Stimulated activated CD8-positive, alpha-beta memory T cell treated with anti-CD3 and anti-CD28 coated beads, Interleukin-12 subunit alpha, Interleukin-12 subunit beta, amount 100 ng/mL, for 1 hour (primary cell): ENCODE results near the gene NUP98.
"Not testable (repeated sequence)": the region's sequence is repeated elsewhere in the genome, so short reads cannot be mapped to it uniquely, and the experiment has no call there.

Experiments
- DNase-seq: peaks from one replicate; pipeline ENCODE4 v3.0.0-alpha.2; 2020; ENCODE audit warnings: low read depth

The NUP98 gene

DNA sequence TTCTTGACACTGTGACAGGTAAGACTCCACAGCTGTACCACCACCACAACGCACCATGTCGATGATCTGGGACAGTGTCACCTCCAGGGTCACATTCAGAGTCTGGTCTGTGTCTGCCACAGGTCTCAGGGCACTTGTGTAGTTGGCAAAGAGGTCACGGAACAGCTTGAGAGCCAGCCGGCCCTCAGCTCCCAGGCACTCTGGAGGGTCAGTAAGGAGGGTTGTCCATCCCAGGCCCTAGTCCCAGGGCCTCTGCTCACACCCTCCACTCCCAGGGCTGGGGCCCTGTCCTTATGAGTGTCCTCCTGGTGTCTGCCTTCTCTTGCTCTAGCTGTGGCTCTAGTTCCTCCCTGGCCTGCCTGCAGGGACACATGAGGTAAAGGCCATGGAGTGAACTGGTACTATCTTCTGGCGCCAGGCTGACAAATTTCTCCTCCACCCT is 127.6 kb downstream of the NUP98 start:
- no peak for DNase-seq

DNA sequence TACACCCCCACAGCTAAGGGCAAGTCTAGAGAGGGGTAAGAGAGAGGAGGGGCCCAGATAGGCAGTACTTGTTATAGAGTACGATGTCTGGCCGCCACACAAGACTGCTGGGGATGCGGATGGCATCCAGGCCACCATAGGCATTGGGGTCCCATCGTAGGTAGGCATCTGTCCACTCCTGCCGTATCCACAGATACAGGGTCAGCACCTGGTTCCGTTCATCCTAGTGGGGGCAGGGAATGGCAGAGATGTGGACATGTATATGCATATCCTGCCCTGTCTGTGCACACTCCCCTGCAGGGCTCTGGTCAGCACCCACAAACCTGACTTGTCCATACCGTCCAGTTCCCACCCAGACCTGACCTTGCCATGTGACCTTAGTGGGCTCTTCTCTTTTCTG is 128.2 kb downstream of the NUP98 start:
- no peak for DNase-seq

- no peak for DNase-seq
These were observed 130.0 kb downstream of the NUP98 start for GRCh38 chr11:3667149-3668035.

DNA sequence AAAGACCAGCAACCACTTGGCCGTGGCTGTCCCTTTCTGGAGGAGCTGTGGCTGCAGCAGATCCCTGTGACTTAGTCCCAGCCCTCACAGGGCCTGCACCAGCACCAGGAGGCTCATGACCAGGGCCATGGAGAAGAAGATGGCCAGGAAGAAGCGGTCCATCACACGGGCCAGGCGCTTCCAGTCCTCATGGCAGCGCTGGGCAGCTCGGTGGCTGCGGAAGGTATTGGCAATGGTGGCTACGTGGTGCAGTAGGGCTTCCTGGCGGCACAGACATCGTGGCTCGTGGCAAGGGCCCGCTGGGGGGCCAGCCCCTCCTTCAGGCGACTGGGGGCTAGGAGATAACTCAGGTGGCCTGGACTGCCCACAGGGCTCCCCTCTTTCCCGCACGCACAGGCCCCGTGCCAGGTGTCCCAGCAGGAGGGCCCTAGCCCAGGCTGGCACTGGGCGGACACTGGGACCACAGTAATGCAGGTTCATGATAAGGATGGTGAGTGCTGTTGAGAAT is 131.3 kb downstream of the NUP98 start:
- no peak for DNase-seq

DNA sequence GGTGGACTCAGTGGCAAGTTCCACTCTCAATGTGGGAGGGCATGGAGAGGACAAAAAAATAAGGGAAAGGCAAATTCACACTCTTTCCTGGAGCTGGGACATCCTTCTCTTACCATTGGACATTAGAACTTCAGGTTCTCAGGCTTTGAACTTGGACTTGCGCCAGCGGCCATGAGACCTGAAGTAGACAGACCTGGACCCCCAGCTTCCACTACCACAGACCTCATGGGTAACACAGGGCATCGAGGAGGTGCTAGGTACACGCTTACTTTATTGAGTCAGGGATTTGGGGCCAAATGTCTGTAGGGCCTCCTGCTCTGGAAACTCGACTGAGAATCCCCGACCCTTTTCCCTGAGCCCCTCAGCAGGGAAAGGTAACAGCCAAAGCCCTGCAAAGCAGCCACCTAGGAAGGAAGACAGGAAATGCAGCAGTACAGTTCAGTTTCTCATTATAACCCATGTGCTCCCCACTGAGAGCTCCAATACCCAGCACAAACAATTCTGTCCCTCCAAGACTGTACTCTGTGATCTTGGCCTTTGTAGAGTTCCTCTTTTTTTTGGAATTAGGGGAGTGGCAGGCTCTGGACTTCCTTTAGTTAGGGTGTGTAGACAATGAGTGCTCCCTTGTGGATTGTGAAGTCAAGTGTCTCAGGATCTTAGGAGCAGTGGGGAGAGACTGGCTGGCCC is 131.9 kb downstream of the NUP98 start:
- DNase-seq: no peak

DNA sequence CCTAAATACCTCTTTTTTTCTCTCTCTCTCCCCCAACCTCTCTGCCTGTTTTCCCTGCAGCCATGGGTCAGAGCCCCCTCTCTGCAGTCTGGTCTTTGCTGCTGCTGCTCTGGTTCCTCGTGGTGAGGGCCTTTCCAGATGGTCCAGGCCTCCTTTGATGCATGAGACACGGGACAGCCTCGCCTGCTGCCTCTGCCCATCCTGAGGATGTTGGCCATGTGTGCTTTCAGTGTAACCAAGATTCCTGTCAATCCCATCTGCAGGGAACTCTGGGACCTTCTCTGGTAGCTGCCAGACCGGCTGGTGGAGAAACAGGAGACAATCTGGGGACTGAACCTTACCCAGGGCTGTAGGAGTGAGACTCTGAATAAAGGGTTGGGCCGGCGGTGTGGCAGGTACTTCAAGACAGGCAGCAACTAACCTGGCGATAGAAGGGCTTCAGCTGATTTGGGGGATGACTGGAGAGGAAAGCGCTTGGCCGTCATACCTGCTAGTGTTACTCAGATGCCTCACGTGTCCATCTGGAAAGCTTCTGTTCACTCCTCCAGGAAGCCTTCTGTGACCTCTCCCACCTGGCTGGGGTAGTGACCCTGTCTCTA is 133.2 kb downstream of the NUP98 start:
- no peak for DNase-seq

- DNase-seq: no peak
These were observed 134.5 kb downstream of the NUP98 start for GRCh38 chr11:3662856-3663255.

- DNase-seq: no peak
These were observed 136.4 kb downstream of the NUP98 start for GRCh38 chr11:3660960-3661359.

DNA sequence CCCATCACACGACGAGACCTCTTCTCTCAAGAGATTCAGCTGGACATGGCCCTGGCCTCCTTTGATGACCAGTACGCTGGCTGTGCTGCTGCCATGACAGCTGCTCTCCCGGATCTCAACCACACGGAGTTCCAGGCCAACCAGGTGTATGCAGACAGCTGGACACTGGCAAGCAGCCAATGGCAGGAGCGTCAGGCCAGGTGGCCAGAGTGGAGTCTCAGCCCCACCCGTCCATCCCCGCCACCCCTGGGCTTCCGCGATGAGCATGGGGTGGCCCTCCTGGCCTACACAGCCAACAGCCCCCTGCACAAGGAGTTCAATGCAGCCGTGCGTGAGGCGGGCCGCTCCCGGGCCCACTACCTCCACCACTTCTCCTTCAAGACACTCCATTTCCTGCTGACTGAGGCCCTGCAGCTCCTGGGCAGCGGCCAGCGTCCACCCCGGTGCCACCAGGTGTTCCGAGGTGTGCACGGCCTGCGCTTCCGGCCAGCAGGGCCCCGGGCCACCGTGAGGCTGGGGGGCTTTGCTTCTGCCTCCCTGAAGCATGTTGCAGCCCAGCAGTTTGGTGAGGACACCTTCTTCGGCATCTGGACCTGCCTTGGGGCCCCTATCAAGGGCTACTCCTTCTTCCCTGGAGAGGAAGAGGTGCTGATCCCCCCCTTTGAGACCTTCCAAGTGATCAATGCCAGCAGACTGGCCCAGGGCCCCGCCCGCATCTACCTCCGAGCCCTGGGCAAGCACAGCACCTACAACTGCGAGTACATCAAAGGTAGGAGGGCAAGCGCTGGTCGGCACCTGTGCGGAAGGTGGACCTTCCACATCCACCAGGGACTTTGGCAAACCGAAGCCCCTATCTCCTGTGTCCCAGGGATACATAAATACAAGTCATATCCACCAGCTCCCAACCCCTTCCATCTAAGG is 137.5 kb downstream of the NUP98 start:
- no peak for DNase-seq

DNA sequence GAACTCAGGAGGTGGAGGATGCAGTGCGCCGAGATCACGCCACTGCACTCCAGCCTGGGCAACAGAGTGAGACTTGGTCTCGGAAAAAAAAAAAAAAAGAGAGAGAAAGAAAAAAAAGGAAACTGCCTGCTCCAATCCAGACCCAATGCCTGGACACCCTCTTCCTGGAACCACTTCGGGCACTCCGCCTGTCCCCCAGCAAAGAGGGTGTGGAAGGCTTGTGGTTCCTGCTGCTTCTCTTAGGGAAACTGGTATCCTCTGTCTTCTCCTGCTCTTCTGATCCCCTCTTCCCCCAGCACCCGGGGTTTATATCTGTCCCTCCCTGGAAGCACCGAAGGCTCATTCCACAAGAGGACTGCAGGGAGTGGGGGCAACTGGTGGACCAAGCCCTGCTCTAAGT is 139.1 kb downstream of the NUP98 start:
- no peak for DNase-seq

DNA sequence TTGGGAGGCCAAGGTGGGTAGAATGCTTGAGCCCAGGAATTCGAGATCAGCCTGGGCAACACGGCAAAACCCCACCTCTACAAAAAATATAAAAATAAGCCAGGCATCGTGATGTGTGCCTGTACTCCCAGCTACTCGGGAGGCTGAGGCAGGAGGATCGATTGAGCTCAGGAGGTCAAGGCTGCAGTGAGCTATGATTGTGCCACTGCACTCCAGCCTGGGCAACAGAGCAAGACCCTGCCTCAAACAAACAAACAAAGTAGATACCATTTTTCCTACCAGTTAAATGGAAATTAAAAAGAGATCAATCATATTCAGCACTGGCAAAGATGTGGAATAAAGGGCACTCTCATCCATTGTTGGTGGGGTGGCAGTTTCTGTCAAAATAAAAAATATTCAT is 140.0 kb downstream of the NUP98 start:
- DNase-seq: not testable (repeated sequence)

DNA sequence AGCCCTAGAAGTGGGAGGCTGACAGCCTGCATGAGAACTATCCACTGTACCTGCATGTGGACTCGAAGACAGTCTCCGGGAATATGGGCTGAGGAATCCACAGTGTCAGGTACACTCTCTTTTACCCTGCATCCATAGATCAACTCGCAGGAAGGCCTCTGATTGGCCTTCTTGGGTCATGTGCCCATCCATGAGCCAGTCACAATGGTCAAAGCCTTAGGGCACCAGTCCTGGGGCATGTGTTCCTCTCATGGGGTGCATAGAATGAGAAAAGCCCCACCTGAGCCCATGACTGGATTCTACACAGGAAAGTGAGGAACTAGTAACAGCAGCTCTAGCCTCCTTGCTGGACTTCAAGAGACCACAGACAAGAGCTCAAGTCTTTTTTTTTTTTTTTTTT is 141.8 kb downstream of the NUP98 start:
- no peak for DNase-seq

GRCh38 chr11:3652514-3652913 is 144.8 kb downstream of the NUP98 start:
- DNase-seq: not testable (repeated sequence)

GRCh38 chr11:3649374-3649773 is 148.0 kb downstream of the NUP98 start:
- not testable (repeated sequence) for DNase-seq

DNA sequence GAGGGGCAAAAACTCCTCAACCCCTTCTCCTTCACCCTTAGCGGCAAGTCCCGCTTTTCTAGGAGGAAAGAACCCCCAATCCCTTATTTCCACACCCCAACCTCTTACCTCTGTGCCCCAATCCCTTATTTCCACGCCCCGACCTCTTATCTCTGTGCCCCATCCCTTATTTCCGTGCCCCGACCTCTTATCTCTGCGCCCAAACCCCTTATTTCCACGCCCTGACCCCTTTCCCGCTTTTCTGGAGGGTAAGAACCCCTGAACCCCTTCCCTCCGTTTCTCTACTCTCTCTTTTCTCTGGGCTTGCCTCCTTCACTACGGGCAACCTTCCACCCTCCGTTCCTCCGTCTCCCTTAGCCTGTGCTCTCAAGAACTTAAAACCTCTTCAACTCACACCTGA is 148.5 kb downstream of the NUP98 start:
- DNase-seq: not testable (repeated sequence)

GRCh38 chr11:3645552-3645951 is 151.8 kb downstream of the NUP98 start:
- no peak for DNase-seq

DNA sequence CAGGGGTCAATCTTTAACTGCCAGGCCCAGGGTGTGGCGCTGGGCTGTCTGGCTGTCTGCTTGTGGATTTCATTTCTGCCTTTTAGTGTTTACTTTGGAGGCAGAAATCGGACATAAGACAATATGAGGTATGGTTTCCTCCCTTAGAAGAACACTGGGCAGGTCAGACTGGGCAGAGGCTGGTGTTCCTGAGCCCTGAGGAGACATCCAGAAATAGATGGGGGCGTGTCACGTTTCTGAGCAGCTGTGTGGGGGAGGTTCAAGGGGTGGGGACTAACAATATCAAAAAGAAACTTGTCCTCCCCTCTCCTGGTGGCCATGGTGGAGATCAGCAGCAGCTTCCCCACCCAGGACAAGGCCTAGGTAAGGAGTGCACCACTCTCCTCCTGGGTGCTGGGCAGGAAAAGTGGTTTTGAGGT is 152.5 kb downstream of the NUP98 start, which contains the start of gene ART1:
Gene ART1, plus strand, starts transcription at position 312 of the 419 bp plus-strand sequence. CDS start 14,086 bp downstream, outside the sequence.
- DNase-seq: no peak

DNA sequence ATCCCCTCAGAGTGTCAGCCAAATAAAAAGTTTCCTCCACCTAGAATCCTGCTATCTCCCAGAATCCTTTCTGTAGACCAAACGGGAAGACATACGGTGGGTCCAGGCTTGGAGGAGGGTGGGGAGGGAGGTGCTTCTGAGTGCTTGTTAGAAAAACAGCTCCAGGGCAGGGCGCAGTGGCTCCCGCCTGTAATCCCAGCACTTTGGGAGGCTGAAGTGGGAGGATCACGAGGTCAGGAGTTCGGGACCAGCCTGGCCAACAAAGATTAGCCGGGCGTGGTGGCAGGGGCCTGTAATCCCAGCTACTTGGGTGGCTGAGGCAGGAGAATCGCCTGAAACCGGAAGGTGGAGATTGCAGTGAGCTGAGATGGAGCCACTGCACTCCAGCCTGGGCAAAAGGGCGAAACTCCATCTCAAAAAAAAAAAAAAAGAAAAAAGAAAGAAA is 154.2 kb downstream of the NUP98 start:
- not testable (repeated sequence) for DNase-seq

DNA sequence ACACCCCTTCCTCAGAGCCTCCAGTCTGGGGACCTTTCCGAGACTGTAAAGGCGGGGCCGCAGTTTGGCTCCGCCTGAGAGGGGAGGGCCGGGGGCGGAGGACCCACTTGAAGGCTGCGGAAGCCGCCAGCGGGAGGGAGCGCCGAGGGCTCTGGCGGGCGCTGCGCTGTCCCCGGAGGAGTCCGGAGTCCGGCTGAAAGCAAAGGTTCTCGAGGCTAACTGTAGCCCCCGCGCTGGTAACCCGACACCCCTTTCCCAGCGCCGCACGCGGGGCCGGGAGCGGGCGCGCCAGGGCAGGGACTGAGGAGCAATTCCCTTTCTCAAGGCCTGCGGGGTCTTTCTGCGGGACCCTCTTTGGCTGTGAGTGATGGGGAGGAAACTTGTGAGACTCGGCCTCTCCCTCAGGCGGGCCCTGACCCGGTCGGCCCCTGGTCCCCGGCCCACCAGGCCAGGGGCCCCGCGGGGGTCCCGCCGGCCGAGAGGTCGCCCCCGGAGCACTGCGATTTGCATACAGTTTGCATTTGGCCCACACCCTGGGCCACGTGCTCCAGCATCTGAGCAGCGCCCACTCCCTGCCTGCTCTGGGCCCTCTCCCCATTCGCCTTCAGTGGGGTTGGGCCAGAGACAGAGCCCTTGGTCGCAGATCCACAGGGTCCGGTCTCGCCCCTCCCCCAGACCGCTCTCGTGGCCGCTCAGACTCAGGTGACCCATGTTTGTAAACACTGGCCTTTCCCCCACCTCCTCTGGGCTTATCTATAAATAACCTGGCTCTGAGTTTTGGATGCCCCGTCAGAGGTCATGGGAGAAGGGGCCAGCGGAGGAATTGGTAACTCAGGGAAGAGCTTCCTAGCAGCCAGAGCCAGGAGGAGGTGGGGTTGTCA is 155.0 kb downstream of the NUP98 start:
- peak; percentile 13 for DNase-seq

DNA sequence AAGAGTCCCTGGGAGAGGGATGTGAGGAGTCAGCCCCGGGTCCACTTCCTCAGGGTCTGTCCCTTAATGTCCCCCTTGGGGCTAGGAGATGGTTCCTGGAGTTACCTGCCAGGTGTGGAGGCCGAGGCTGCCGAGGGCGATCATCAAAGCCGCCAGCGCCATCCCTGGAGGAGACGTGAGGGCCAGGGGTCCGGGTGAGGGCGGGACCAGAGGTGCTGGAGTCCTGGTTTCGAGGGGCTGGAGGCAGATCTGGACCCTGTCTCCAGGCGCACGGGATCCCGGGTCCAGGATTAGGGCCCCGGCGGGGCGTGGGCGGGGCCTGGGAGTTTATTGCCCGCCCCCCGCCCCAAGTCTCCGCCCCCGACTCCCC is 155.7 kb downstream of the NUP98 start, which contains the start of gene ART5:
Gene ART5, minus strand, starts transcription at position 292 of the 370 bp plus-strand sequence. Its CDS starts 130 bp downstream, at position 162.
- DNase-seq: no peak
